HFFc6 (cell line): Measurements from ENCODE around the gene CRYGN. TPM values are rescaled to one million over a fixed set of nuclear protein-coding genes. Genes with fewer than 3 reads are reported as not detected.

ENCODE experiments used
- DNase-seq: peaks from one replicate; pipeline ENCODE4 v3.0.0-alpha.2; 2018
- H3K27ac Mint-ChIP-seq: 2 replicates; pipeline ENCODE4 v1.8.0; 2020; ENCODE audit warnings: mild to moderate bottlenecking, mixed read lengths
- H3K27me3 Mint-ChIP-seq: 2 replicates; pipeline ENCODE4 v1.8.0; 2021; ENCODE audit warnings: mild to moderate bottlenecking, moderate library complexity, mixed read lengths; ENCODE audit not compliant: insufficient read depth
- H3K36me3 Mint-ChIP-seq: 2 replicates; pipeline ENCODE4 v1.8.0; 2021; ENCODE audit warnings: low read depth, mixed read lengths
- H3K4me1 Mint-ChIP-seq: 2 replicates; pipeline ENCODE4 v1.8.0; 2020; ENCODE audit warnings: low read depth, mixed read lengths
- H3K4me3 Mint-ChIP-seq: 2 replicates; pipeline ENCODE4 v1.8.0; 2020; ENCODE audit warnings: mild to moderate bottlenecking, moderate library complexity, mixed read lengths
- H3K9me3 Mint-ChIP-seq: 2 replicates; pipeline ENCODE4 v1.8.0; 2020; ENCODE audit warnings: mild to moderate bottlenecking, mixed read lengths
- CTCF ChIP-seq: fragments of 200-600 bp; sonication (generic); IDR thresholded peaks from 2 replicates; pipeline ENCODE4 v1.5.0; 2021; ENCODE audit warnings: antibody characterized with exemption, mild to moderate bottlenecking
- total RNA-seq, 6 experiments: library from RNA; stranded (reverse); fragmentation: NEBNext Ultra II Directional; extraction: Animal tissue kit (Norgen Biotek cat#: 25700); gene quantifications; 2 replicates in 1 of 6; 3 replicates in 5 of 6; pipeline ENCODE4 v1.2.3, GENCODE V29; 2021

The CRYGN gene
- total RNA-seq, 6 experiments from 2014 or later: not detected

DNA sequence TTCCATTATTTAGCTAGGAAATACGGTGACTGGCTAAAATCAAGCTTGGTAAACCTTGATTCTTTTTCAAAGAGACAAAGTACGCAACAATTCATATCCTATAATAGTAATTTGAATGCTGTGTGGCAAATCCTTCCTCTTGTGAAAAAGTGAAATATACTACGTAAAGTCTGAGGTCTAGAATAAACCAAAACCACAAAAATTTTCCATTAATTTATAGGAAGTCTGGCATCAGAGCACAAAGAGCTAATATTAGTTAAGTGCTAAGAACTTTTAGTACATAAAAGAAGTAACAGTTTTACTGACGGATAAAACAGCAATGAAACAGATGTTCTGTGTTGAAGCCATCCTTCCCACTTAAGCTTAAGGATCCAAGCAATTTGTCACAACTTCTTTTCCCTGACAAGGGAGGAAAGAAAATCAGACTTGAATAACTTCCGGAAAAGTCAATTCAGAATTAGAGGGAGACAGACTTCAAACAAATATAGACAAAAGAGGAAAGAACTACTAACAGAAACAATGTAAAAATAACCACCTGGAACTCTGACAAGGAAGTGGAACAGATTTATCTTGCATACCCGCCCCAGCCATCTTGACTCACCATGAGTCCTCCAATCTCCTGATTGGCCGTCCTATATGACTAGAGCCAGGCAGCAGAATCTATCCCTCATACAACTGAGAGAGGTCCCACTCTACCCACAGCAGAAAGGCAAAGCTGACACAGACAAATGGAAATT is 45.2 kb upstream of the CRYGN start:
- DNase-seq: peak; percentile 75
- peak overlapping the region; percentile 89 for H3K27ac Mint-ChIP-seq
- TF ChIP-seq CTCF: no peak

DNA sequence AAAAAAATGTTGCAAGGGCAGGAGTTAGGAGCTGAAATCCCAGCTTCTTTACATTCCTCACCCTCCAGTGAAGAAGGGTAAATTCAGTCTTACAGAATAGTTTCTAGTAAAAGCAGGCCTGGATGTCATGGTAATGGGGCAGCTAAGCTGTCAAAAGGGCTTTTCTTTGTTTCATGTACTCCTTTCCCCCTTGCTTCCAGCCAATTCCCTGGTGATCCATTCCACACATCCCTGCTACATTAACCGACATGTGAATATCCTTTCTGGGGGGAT is 43.7 kb upstream of the CRYGN start:
- peaks cover 63% of the 10 kb centered on the region for H3K4me1 Mint-ChIP-seq
- H3K27ac Mint-ChIP-seq: peak overlapping the region; percentile 19
- H3K9me3 Mint-ChIP-seq: no peaks in the 10 kb centered on the region
- no peak for DNase-seq
- no peak overlapping the region for H3K4me3 Mint-ChIP-seq
- H3K27me3 Mint-ChIP-seq: peaks cover 2% of the 10 kb centered on the region
- H3K36me3 Mint-ChIP-seq: peaks cover 61% of the 10 kb centered on the region
- TF ChIP-seq CTCF: no peak

More for the DNA sequence above, 45.2 kb upstream of the CRYGN start:
- no peaks in the 10 kb centered on the region for H3K9me3 Mint-ChIP-seq
- H3K36me3 Mint-ChIP-seq: peaks cover 67% of the 10 kb centered on the region
- H3K27me3 Mint-ChIP-seq: no peaks in the 10 kb centered on the region; the same call in 1 of the 2 replicates
- peaks cover 73% of the 10 kb centered on the region for H3K4me1 Mint-ChIP-seq
- peak overlapping the region; percentile 68 for H3K4me3 Mint-ChIP-seq

GRCh38 chr7:151482883-151483710 is 43.2 kb upstream of the CRYGN start:
- DNase-seq: no peak
- H3K36me3 Mint-ChIP-seq: peaks cover 56% of the 10 kb centered on the region
- H3K27me3 Mint-ChIP-seq: peaks cover 2% of the 10 kb centered on the region
- no peaks in the 10 kb centered on the region for H3K9me3 Mint-ChIP-seq
- peak overlapping the region; percentile 23 for H3K27ac Mint-ChIP-seq
- no peak for TF ChIP-seq CTCF
- H3K4me3 Mint-ChIP-seq: no peak overlapping the region
- peaks cover 61% of the 10 kb centered on the region for H3K4me1 Mint-ChIP-seq

GRCh38 chr7:151481650-151482505 is 41.9 kb upstream of the CRYGN start:
- H3K9me3 Mint-ChIP-seq: no peaks in the 10 kb centered on the region
- H3K4me3 Mint-ChIP-seq: no peak overlapping the region
- peaks cover 56% of the 10 kb centered on the region for H3K4me1 Mint-ChIP-seq
- H3K36me3 Mint-ChIP-seq: peaks cover 49% of the 10 kb centered on the region
- 0 out of 2 replicates have a peak overlapping the region, but pooled peaks have one; percentile 16 for H3K27ac Mint-ChIP-seq
- H3K27me3 Mint-ChIP-seq: peaks cover 2% of the 10 kb centered on the region
- no peak for DNase-seq
- TF ChIP-seq CTCF: no peak

DNA sequence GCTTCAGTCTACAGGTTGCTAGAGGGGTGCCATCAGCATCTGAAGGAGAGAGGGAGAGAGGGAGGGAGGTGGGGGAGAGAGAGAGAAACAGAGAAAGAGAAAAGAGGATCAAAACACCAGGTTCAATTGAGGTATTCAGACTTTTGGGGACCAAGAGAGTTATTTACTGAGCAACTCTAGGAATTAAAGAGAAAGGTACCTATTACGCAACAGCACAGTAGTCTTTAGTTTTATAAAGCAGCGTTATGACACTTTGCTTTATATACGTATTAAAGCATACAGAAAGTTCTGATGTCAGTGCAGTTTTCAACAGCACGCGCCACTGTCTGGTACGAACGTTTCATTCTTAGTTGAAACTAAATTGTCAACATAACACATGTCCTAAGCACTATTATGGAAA is 37.9 kb upstream of the CRYGN start:
- H3K9me3 Mint-ChIP-seq: no peaks in the 10 kb centered on the region
- TF ChIP-seq CTCF: no peak
- H3K36me3 Mint-ChIP-seq: peaks cover 30% of the 10 kb centered on the region

More for the DNA sequence above, 37.9 kb upstream of the CRYGN start:
- Mint-ChIP-seq H3K4me1 (peaks cover 24% of the 10 kb centered on the region), H3K27me3 (peaks cover 2% of the 10 kb centered on the region; the same call in 1 of the 2 replicates), H3K27ac (no peak overlapping the region), H3K4me3 (no peak overlapping the region)
- DNase-seq: no peak
